ENCODE results near the gene TRHDE. TPM values are rescaled to one million over a fixed set of nuclear protein-coding genes. Genes with fewer than 3 reads are reported as not detected.

The TRHDE gene
- total RNA-seq, 1 experiment from 2014 or later, result 1.9 TPM

- no peak for DNase-seq (ENCODE audit: low read depth, low spot score)
- no peaks in the 10 kb centered on the region for H3K27me3 ChIP-seq (ENCODE audit: control insufficient read depth, insufficient read depth, low read length)
- no peak for ATAC-seq
- TF ChIP-seq TCF7L2 (IDR thresholded peaks at IDR 0.05; ENCODE audit: low read depth, low read length) (no peak), CTCF (IDR thresholded peaks at IDR 0.05) (no peak), SIN3A (IDR thresholded peaks at IDR 0.05; ENCODE audit: borderline replicate concordance, insufficient read depth, low read depth, low read length) (no peak), REST (IDR thresholded peaks at IDR 0.05; ENCODE audit: insufficient read depth in 1 of 2, low read depth in 2 of 2, low read length in 1 of 2) (no peak), POLR2AphosphoS5 (IDR thresholded peaks at IDR 0.05; ENCODE audit: low read depth, low read length) (no peak)
- ChIA-PET CTCF (no interaction called here), POLR2A (no interaction called here)
- H3K9me3 ChIP-seq (ENCODE audit: control insufficient read depth, insufficient read depth, low read depth, low read length), result no peaks in the 10 kb centered on the region
- no peak overlapping the region for H3K4me3 ChIP-seq (ENCODE audit: low read depth in 2 of 2, low read length in 2 of 2)
- H3K27ac ChIP-seq (ENCODE audit: low read length), result no peak overlapping the region
- no TSS peak for BruUV-seq (replicated peaks)
- H3K36me3 ChIP-seq (ENCODE audit: control insufficient read depth, insufficient read depth, low read length), result no peaks in the 10 kb centered on the region
- H3K4me1 ChIP-seq (ENCODE audit: control insufficient read depth, insufficient read depth, low read length), result no peaks in the 10 kb centered on the region
- in situ Hi-C loops (cut with HindIII; ENCODE audit: low pct_unique_long_range_greater_than_20kb, low sequenced_read_pairs) (no loop called here), intact Hi-C loops (cut with micrococcal nuclease; ENCODE audit: unreplicated experiment) (no loop called here)
Measured at GRCh38 chr12:72359416-72359815, 87.2 kb downstream of the TRHDE start.

- TF ChIP-seq TCF7L2 (IDR thresholded peaks at IDR 0.05; ENCODE audit: low read depth, low read length) (no peak), REST (IDR thresholded peaks at IDR 0.05; ENCODE audit: insufficient read depth in 1 of 2, low read depth in 2 of 2, low read length in 1 of 2) (no peak), SIN3A (IDR thresholded peaks at IDR 0.05; ENCODE audit: borderline replicate concordance, insufficient read depth, low read depth, low read length) (no peak), CTCF (IDR thresholded peaks at IDR 0.05) (no peak), POLR2AphosphoS5 (IDR thresholded peaks at IDR 0.05; ENCODE audit: low read depth, low read length) (no peak)
- no peaks in the 10 kb centered on the region for H3K27me3 ChIP-seq (ENCODE audit: control insufficient read depth, insufficient read depth, low read length)
- intact Hi-C loops (cut with micrococcal nuclease; ENCODE audit: unreplicated experiment) (no loop called here), in situ Hi-C loops (cut with HindIII; ENCODE audit: low pct_unique_long_range_greater_than_20kb, low sequenced_read_pairs) (no loop called here)
- no peak overlapping the region for H3K27ac ChIP-seq (ENCODE audit: low read length)
- POLR2A ChIA-PET, result no interaction called here
- H3K36me3 ChIP-seq (ENCODE audit: control insufficient read depth, insufficient read depth, low read length), result no peaks in the 10 kb centered on the region
- H3K4me3 ChIP-seq (ENCODE audit: low read depth in 2 of 2, low read length in 2 of 2), result no peak overlapping the region
- DNase-seq (ENCODE audit: low read depth, low spot score), result no peak
- CTCF ChIA-PET, result no interaction called here
- ATAC-seq, result no peak
- no TSS peak for BruUV-seq (replicated peaks)
- H3K4me1 ChIP-seq (ENCODE audit: control insufficient read depth, insufficient read depth, low read length), result no peaks in the 10 kb centered on the region
- H3K9me3 ChIP-seq (ENCODE audit: control insufficient read depth, insufficient read depth, low read depth, low read length), result no peaks in the 10 kb centered on the region
Measured at GRCh38 chr12:72365151-72365550, 93.0 kb downstream of the TRHDE start.

All from Panc1 (cell line).